Measurements from ENCODE around the gene TM9SF3.
"Not testable (repeated sequence)": the region's sequence is repeated elsewhere in the genome, so short reads cannot be mapped to it uniquely, and the experiment has no call there.

Gene TM9SF3

GRCh38 chr10:96579133-96579532, 7.7 kb downstream of the TM9SF3 start:
- H3K4me3 ChIP-seq (ENCODE audit: low read length): no peak overlapping the region
- DNase-seq (ENCODE audit: low read depth): no peak
- TF ChIP-seq CTCF (conservative IDR thresholded peaks at IDR 0.05; ENCODE audit: low read depth, low read length): no peak

- TF ChIP-seq CTCF (conservative IDR thresholded peaks at IDR 0.05; ENCODE audit: low read depth, low read length): no peak
- DNase-seq (ENCODE audit: low read depth): no peak
- H3K4me3 ChIP-seq (ENCODE audit: low read length): no peak overlapping the region
Measured at GRCh38 chr10:96578633-96579032, 8.2 kb downstream of the TM9SF3 start.

- no peak for DNase-seq (ENCODE audit: low read depth)
- no peak overlapping the region for H3K4me3 ChIP-seq (ENCODE audit: low read length)
- no peak for TF ChIP-seq CTCF (conservative IDR thresholded peaks at IDR 0.05; ENCODE audit: low read depth, low read length)
Measured at GRCh38 chr10:96578022-96578421, 8.8 kb downstream of the TM9SF3 start.

- TF ChIP-seq CTCF (conservative IDR thresholded peaks at IDR 0.05; ENCODE audit: low read depth, low read length): no peak
- no peak for DNase-seq (ENCODE audit: low read depth)
- no peak overlapping the region for H3K4me3 ChIP-seq (ENCODE audit: low read length)
Measured at GRCh38 chr10:96577069-96577468, 9.7 kb downstream of the TM9SF3 start.

- DNase-seq (ENCODE audit: low read depth): no peak
- no peak for TF ChIP-seq CTCF (conservative IDR thresholded peaks at IDR 0.05; ENCODE audit: low read depth, low read length)
- H3K4me3 ChIP-seq (ENCODE audit: low read length): no peak overlapping the region
Measured at GRCh38 chr10:96576277-96576980, 10.4 kb downstream of the TM9SF3 start.

GRCh38 chr10:96574564-96574963, 12.2 kb downstream of the TM9SF3 start:
- H3K4me3 ChIP-seq (ENCODE audit: low read length); DNase-seq (ENCODE audit: low read depth): not testable (repeated sequence)

- no peak overlapping the region for H3K4me3 ChIP-seq (ENCODE audit: low read length)
- no peak for TF ChIP-seq CTCF (conservative IDR thresholded peaks at IDR 0.05; ENCODE audit: low read depth, low read length)
- no peak for DNase-seq (ENCODE audit: low read depth)
Measured at GRCh38 chr10:96573036-96573435, 13.8 kb downstream of the TM9SF3 start.
